DOHH2 (cell line): ENCODE measurements around the gene FARS2.

Experiments
- H3F3A ChIP-seq: fragments of 200-600 bp; sonication (generic), shearing (Covaris generic); 2 replicates; pipeline ENCODE4 v1.6.0; 2016; ENCODE audit warnings: antibody characterized with exemption, mild to moderate bottlenecking; ENCODE audit not compliant: control insufficient read depth, insufficient read depth
- H3K27ac ChIP-seq: fragments of 200-600 bp; sonication (generic); 2 replicates; pipeline ENCODE4 v1.5.1; 2014; ENCODE audit warnings: low read depth, mild to moderate bottlenecking, low read length, moderate library complexity
- H3K27me3 ChIP-seq: fragments of 200-600 bp; sonication (generic); 2 replicates; pipeline ENCODE4 v1.6.1; 2014; ENCODE audit warnings: mild to moderate bottlenecking, low read length, mixed read lengths; ENCODE audit not compliant: control insufficient read depth
- H3K36me3 ChIP-seq: fragments of 200-600 bp; sonication (generic); 2 replicates; pipeline ENCODE4 v1.6.1; 2014; ENCODE audit warnings: mild to moderate bottlenecking, low read length, moderate library complexity, mixed read lengths; ENCODE audit not compliant: control insufficient read depth
- H3K4me1 ChIP-seq: fragments of 200-600 bp; sonication (generic); 2 replicates; pipeline ENCODE4 v1.6.1; 2014; ENCODE audit warnings: mild to moderate bottlenecking, low read length, mixed read lengths; ENCODE audit not compliant: control insufficient read depth
- H3K4me2 ChIP-seq: fragments of 200-600 bp; sonication (generic); 2 replicates; pipeline ENCODE4 v1.6.0; 2014; ENCODE audit warnings: mild to moderate bottlenecking, low read length, moderate library complexity
- H3K4me3 ChIP-seq: fragments of 200-600 bp; sonication (generic); 2 replicates; pipeline ENCODE4 v1.5.1; 2014; ENCODE audit warnings: mild to moderate bottlenecking, low read length, mixed read lengths
- H3K79me2 ChIP-seq: fragments of 200-600 bp; sonication (generic); 2 replicates; pipeline ENCODE4 v1.6.1; 2014; ENCODE audit warnings: mild to moderate bottlenecking, low read length, mixed read lengths; ENCODE audit not compliant: control insufficient read depth
- H3K9me2 ChIP-seq: fragments of 200-600 bp; sonication (generic); replicated peaks from 2 replicates; pipeline ENCODE4 v1.6.1; 2014; ENCODE audit warnings: mild to moderate bottlenecking, low read length, mixed read lengths; ENCODE audit not compliant: control insufficient read depth
- H3K9me3 ChIP-seq: fragments of 200-600 bp; sonication (generic); 2 replicates; pipeline ENCODE4 v1.6.1; 2014; ENCODE audit warnings: antibody characterized with exemption, low read length, mixed read lengths; ENCODE audit not compliant: control insufficient read depth, insufficient read depth
- H4K20me1 ChIP-seq: fragments of 200-600 bp; sonication (generic); 2 replicates; pipeline ENCODE4 v1.6.0; 2014; ENCODE audit warnings: low read depth, mild to moderate bottlenecking, antibody characterized with exemption, low read length, moderate library complexity; ENCODE audit not compliant: control insufficient read depth, insufficient read depth
- EZH2phosphoT487 ChIP-seq: fragments of 200-600 bp; sonication (generic); IDR thresholded peaks from 2 replicates; pipeline ENCODE4 v1.6.1; 2017; ENCODE audit warnings: borderline replicate concordance, mild to moderate bottlenecking, antibody characterized with exemption, low read length, moderate library complexity, mixed read lengths
- TF ChIP-seq, protein P1 (sequence below): fragments of 200-600 bp; sonication (generic); IDR thresholded peaks from one replicate; pipeline ENCODE4 v1.5.1; 2014; ENCODE audit warnings: antibody characterized with exemption, mild to moderate bottlenecking, low read depth, low read length; ENCODE audit not compliant: poor library complexity, severe bottlenecking

FARS2 gene

DNA sequence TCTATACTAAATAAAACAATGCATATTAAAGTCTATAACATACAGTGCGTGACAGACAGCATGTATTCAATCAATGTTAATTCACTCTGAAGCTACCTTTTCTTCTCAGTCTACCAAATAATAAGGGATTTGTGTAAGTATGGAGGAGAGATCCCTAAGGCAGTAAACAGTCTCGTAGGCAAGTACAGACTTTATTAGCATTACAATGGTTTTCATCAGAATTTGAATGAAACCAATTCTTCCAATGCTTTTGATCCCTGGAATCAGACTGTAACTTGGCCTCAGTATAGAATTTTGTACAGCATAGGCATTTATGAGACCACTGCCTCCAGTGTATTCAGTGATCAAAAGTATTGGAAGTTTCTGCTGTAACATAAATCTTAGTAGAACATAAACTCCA is 20.1 kb upstream of the FARS2 start:
- Histone ChIP-seq H3K4me3 (no peak overlapping the region), H3K9me2 (no peaks in the 10 kb centered on the region), H3K27me3 (no peaks in the 10 kb centered on the region), H3K4me2 (no peak overlapping the region), H4K20me1 (no peaks in the 10 kb centered on the region), H3K9me3 (no peaks in the 10 kb centered on the region), H3K27ac (no peak overlapping the region), H3K4me1 (no peaks in the 10 kb centered on the region), H3F3A (no peaks in the 10 kb centered on the region), H3K79me2 (peaks cover 14% of the 10 kb centered on the region), H3K36me3 (no peaks in the 10 kb centered on the region)
- TF ChIP-seq, protein P1, sequence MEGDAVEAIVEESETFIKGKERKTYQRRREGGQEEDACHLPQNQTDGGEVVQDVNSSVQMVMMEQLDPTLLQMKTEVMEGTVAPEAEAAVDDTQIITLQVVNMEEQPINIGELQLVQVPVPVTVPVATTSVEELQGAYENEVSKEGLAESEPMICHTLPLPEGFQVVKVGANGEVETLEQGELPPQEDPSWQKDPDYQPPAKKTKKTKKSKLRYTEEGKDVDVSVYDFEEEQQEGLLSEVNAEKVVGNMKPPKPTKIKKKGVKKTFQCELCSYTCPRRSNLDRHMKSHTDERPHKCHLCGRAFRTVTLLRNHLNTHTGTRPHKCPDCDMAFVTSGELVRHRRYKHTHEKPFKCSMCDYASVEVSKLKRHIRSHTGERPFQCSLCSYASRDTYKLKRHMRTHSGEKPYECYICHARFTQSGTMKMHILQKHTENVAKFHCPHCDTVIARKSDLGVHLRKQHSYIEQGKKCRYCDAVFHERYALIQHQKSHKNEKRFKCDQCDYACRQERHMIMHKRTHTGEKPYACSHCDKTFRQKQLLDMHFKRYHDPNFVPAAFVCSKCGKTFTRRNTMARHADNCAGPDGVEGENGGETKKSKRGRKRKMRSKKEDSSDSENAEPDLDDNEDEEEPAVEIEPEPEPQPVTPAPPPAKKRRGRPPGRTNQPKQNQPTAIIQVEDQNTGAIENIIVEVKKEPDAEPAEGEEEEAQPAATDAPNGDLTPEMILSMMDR, result no peak
- TF ChIP-seq EZH2phosphoT487, result no peak

DNA sequence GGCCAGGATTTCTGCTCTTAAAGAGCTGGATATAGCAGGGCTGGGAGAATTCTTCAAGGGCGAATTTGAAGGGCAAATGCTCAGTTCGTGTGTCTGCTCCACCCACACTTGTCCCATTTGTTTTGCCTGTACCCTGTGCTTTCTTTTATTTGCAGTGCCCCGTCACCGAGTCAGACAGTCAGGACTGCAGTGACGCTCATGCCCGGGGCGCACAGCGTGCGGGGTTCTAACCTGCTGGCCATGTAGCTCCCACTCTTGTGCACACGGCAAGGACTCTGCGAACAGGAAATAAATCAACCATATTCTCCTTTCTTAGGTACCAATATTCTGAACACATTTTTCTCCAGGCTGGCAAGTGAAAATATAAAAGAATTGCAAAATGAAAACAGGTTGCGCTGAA is 18.2 kb upstream of the FARS2 start:
- no peaks in the 10 kb centered on the region for H3K9me3 ChIP-seq
- H3K27ac ChIP-seq, result no peak overlapping the region
- no peak for TF ChIP-seq EZH2phosphoT487
- TF ChIP-seq, protein P1, result no peak
- H3K9me2 ChIP-seq, result no peaks in the 10 kb centered on the region
- no peaks in the 10 kb centered on the region for H3K4me1 ChIP-seq
- peaks cover 29% of the 10 kb centered on the region for H3K79me2 ChIP-seq
- H3K4me3 ChIP-seq, result no peak overlapping the region
- H3F3A ChIP-seq, result no peaks in the 10 kb centered on the region
- no peak overlapping the region for H3K4me2 ChIP-seq
- no peaks in the 10 kb centered on the region for H3K36me3 ChIP-seq
- H3K27me3 ChIP-seq, result no peaks in the 10 kb centered on the region
- peaks cover 5% of the 10 kb centered on the region; the same call in 1 of the 2 replicates for H4K20me1 ChIP-seq

DNA sequence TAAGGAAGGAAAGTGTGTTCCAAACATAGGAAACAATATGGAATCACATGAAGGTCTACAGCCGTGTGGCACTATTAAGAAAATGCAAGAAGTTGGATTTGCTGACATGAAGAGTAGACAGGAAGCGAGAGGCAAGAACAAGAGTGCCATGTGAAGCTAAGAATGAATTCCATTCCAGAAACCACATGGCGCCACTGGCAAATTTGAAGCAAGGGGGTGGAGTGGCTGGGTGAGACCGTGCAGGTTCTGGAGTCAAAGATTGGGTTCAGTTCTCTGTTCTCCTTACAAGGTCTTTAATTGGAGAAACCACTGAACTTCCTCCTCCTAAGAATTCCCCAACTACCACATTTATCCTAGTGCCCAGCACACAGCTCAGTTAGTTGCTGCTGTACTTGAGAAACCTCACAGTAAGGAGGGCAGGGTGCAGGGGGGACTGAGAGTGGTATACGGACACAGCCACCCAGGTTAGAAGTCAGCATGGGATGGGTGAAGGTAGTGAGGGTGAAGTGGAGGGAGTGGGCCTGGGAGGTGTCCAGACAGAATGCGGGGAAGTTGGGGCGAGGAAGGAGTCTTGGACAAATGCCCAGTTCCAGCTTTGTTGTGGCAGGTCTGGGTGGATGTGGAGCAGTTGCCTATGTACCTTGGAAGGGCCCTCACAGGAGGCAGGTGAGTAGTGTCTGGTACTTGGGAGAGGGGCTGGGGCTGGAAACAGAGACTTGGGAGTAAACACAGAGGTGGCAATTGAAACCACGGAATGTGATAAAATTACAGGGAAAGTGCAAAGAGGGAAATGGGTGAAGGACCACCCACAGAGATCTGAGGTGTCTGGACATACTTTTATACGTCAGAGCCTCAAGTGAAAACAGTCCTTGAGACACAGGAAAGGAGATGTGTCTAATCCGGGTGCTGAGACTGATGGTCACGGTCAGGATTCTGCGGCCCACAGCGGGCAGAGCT is 14.9 kb upstream of the FARS2 start:
- Histone ChIP-seq H3K9me2 (no peaks in the 10 kb centered on the region), H3K79me2 (peaks cover 49% of the 10 kb centered on the region), H3K27ac (no peak overlapping the region), H3F3A (no peaks in the 10 kb centered on the region), H3K9me3 (no peaks in the 10 kb centered on the region), H3K4me3 (no peak overlapping the region), H3K4me1 (no peaks in the 10 kb centered on the region), H4K20me1 (peaks cover 5% of the 10 kb centered on the region), H3K4me2 (no peak overlapping the region), H3K27me3 (no peaks in the 10 kb centered on the region), H3K36me3 (no peaks in the 10 kb centered on the region)
- no peak for TF ChIP-seq EZH2phosphoT487
- TF ChIP-seq, protein P1, result no peak
